Upper lobe of left lung (tissue), 4 donors: Measurements from ENCODE around the gene POLQ.
"Not testable (repeated sequence)": the region's sequence is repeated elsewhere in the genome, so short reads cannot be mapped to it uniquely, and the experiment has no call there.

Experiments used
- EP300 ChIP-seq, 4 donors: sonication (generic); formaldehyde crosslinking; IDR thresholded peaks; one replicate each; pipeline ENCODE4 v1.5.1; 2017; ENCODE audit warnings: antibody characterized with exemption in 4 of 4, control low read depth in 2 of 4
- POLR2A ChIP-seq, 4 donors: fragments of 450-650 bp; IDR thresholded peaks; one replicate each; pipeline ENCODE4 v1.5.1; 2016 to 2017; ENCODE audit warnings: antibody characterized with exemption in 4 of 4, mild to moderate bottlenecking in 2 of 4
- TF ChIP-seq, protein P1 (sequence below), 6 experiments: fragments of 450-650 bp in 4 of 6; fragments of 200-600 bp in 2 of 6; sonication (generic) in 2 of 6; IDR thresholded peaks; one replicate each; pipeline ENCODE4 v1.5.1; 2016 to 2019; ENCODE audit warnings: antibody characterized with exemption in 6 of 6

GRCh38 chr3:121398051-121398450, 147.7 kb downstream of the POLQ start:
- TF ChIP-seq, protein P1, sequence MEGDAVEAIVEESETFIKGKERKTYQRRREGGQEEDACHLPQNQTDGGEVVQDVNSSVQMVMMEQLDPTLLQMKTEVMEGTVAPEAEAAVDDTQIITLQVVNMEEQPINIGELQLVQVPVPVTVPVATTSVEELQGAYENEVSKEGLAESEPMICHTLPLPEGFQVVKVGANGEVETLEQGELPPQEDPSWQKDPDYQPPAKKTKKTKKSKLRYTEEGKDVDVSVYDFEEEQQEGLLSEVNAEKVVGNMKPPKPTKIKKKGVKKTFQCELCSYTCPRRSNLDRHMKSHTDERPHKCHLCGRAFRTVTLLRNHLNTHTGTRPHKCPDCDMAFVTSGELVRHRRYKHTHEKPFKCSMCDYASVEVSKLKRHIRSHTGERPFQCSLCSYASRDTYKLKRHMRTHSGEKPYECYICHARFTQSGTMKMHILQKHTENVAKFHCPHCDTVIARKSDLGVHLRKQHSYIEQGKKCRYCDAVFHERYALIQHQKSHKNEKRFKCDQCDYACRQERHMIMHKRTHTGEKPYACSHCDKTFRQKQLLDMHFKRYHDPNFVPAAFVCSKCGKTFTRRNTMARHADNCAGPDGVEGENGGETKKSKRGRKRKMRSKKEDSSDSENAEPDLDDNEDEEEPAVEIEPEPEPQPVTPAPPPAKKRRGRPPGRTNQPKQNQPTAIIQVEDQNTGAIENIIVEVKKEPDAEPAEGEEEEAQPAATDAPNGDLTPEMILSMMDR (IDR thresholded peaks at IDR 0.05): not testable (repeated sequence)
- TF ChIP-seq POLR2A, EP300 (IDR thresholded peaks at IDR 0.05): not testable (repeated sequence)
